HEK293 (cell line): ENCODE data around the gene GRK2.

Source experiments
- CTCF ChIA-PET: fragments of 350-600 bp; formaldehyde crosslinking; extraction: SDS; loops from one replicate; lab custom pipeline; 2021; ENCODE audit warnings: antibody characterized with exemption; lab: Yijun Ruan, JAX
- POLR2A ChIA-PET: fragments of 300-600 bp; formaldehyde crosslinking; extraction: SDS; loops from one replicate; lab custom pipeline; 2020; ENCODE audit warnings: antibody characterized with exemption, inconsistent platforms; lab: Yijun Ruan, JAX
- H3K27ac ChIP-seq: fragments of 200-500 bp; sonication (Bioruptor generic); 2 replicates; pipeline ENCODE4 v1.5.1; 2014; ENCODE audit warnings: low read depth, low read length, control low read depth, inconsistent platforms; ENCODE audit errors: extremely low read depth
- H3K36me3 ChIP-seq, 2 experiments: fragments of 200-500 bp in 1 of 2; sonication (Bioruptor generic) in 1 of 2; 1 replicate in 1 of 2; 2 replicates in 1 of 2; pipeline ENCODE4 v1.5.1; 2014 to 2017; ENCODE audit warnings: inconsistent platforms in 2 of 2, low read length in 2 of 2; ENCODE audit not compliant: control insufficient read depth in 2 of 2, insufficient read depth in 1 of 2
- H3K4me1 ChIP-seq: fragments of 200-500 bp; sonication (Bioruptor generic); 2 replicates; pipeline ENCODE4 v1.5.1; 2014; ENCODE audit warnings: mild to moderate bottlenecking, low read length, inconsistent platforms; ENCODE audit not compliant: control insufficient read depth, insufficient read depth
- H3K4me3 ChIP-seq: 2 replicates; pipeline ENCODE4 v1.5.1; 2011; ENCODE audit warnings: low read depth, mild to moderate bottlenecking, control low read depth, low read length, moderate library complexity
- H3K9me3 ChIP-seq: fragments of 200-500 bp; sonication (Bioruptor generic); 2 replicates; pipeline ENCODE4 v1.5.1; 2014; ENCODE audit warnings: low read depth, low read length, inconsistent platforms; ENCODE audit not compliant: control insufficient read depth, insufficient read depth
- PRDM10 ChIP-seq: fragments of 450-650 bp; formaldehyde crosslinking; IDR thresholded peaks from 2 replicates; pipeline ENCODE4 v1.5.1; 2016; ENCODE audit warnings: missing biosample characterization, missing genetic modification characterization
- TSHZ1 ChIP-seq: fragments of 450-650 bp; formaldehyde crosslinking; IDR thresholded peaks from 2 replicates; pipeline ENCODE4 v1.5.1; 2016; ENCODE audit warnings: missing biosample characterization, missing genetic modification characterization, borderline replicate concordance
- ZBTB11 ChIP-seq: fragments of 450-650 bp; formaldehyde crosslinking; conservative IDR thresholded peaks from 2 replicates; pipeline ENCODE4 v1.5.1; 2016; ENCODE audit warnings: low read depth, missing biosample characterization, missing genetic modification characterization
- ZFP69B ChIP-seq: fragments of 450-650 bp; formaldehyde crosslinking; IDR thresholded peaks from 2 replicates; pipeline ENCODE4 v1.5.1; 2016; ENCODE audit warnings: missing biosample characterization, missing genetic modification characterization
- ZNF155 ChIP-seq: fragments of 450-650 bp; formaldehyde crosslinking; IDR thresholded peaks from 2 replicates; pipeline ENCODE4 v1.5.1; 2016; ENCODE audit warnings: missing biosample characterization, missing genetic modification characterization
- ZNF26 ChIP-seq: fragments of 450-650 bp; formaldehyde crosslinking; IDR thresholded peaks from 2 replicates; pipeline ENCODE4 v1.5.1; 2016; ENCODE audit warnings: missing biosample characterization, missing genetic modification characterization
- ZNF280C ChIP-seq: fragments of 450-650 bp; formaldehyde crosslinking; IDR thresholded peaks from 2 replicates; pipeline ENCODE4 v1.5.1; 2016; ENCODE audit warnings: missing biosample characterization, missing genetic modification characterization
- ZNF433 ChIP-seq: fragments of 450-650 bp; formaldehyde crosslinking; IDR thresholded peaks from 2 replicates; pipeline ENCODE4 v1.5.1; 2016; ENCODE audit warnings: missing biosample characterization, missing genetic modification characterization, low read depth
- ZNF544 ChIP-seq: fragments of 450-650 bp; formaldehyde crosslinking; IDR thresholded peaks from 2 replicates; pipeline ENCODE4 v1.5.0; 2017; ENCODE audit warnings: missing biosample characterization, missing genetic modification characterization
- ZNF596 ChIP-seq: fragments of 450-650 bp; IDR thresholded peaks from 2 replicates; pipeline ENCODE4 v1.5.0; 2018; ENCODE audit warnings: missing biosample characterization, mild to moderate bottlenecking, missing genetic modification characterization, moderate library complexity
- ZNF610 ChIP-seq: fragments of 450-650 bp; formaldehyde crosslinking; IDR thresholded peaks from 2 replicates; pipeline ENCODE4 v1.5.1; 2016; ENCODE audit warnings: missing biosample characterization, missing genetic modification characterization, borderline replicate concordance
- ZNF791 ChIP-seq: fragments of 450-650 bp; formaldehyde crosslinking; IDR thresholded peaks from 2 replicates; pipeline ENCODE4 v1.5.1; 2016; ENCODE audit warnings: missing biosample characterization, missing genetic modification characterization
- TF ChIP-seq, protein P1 (sequence below): fragments of 450-650 bp; formaldehyde crosslinking; IDR thresholded peaks from 2 replicates; pipeline ENCODE4 v1.5.1; 2016; ENCODE audit warnings: missing biosample characterization, missing genetic modification characterization

GRK2 gene

GRCh38 chr11:67282155-67282875 lies 16.0 kb downstream of the GRK2 start (continued):
- TF ChIP-seq ZBTB11 (tag by site-specific recombination), result no peak
- TF ChIP-seq, all 188 proteins: peak for 0

DNA sequence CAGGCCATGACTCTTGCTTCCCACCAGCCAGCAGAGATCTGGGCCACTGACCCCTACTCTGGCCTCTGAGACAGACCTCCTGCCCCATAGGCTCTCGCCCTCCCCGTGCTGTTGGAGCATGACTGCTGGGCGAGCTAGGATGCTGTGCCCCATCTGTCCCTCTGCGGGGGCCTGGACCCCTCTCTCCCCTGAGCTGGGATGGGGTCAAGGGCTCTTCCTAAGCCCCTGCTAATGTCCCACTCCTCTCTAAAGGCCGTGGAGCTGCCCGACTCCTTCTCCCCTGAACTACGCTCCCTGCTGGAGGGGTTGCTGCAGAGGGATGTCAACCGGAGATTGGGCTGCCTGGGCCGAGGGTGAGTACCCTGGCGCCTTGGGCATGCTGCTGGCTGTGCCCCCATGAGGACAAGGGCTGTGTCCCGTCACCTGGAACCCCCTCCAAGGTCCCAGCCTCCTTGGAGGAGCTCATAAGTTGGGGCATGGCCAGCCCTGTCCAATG lies 16.7 kb downstream of the GRK2 start:
- H3K4me3 ChIP-seq, result no peak overlapping the region
- peaks cover 0 to 90% of the 10 kb centered on the region in 2 experiments; a peak in 2 of 3 replicates for H3K36me3 ChIP-seq
- no peaks in the 10 kb centered on the region for H3K9me3 ChIP-seq
- TF ChIP-seq ZNF610 (tag by site-specific recombination) (no peak), ZNF26 (tag by site-specific recombination) (no peak), ZNF280C (tag by site-specific recombination) (no peak), PRDM10 (no peak)
- TF ChIP-seq, all 188 proteins: peak for 0
- no peak overlapping the region for H3K27ac ChIP-seq
- POLR2A ChIA-PET, result interaction anchor here (0.8 kb wide), 1 partner anchor 43 kb away, joined by 3 read pairs; no protein-coding TSS in a partner anchor
- CTCF ChIA-PET, result interaction anchor here (0.6 to 2.1 kb wide), 4 partner anchors 16 to 44 kb away, joined by 3 to 12 read pairs (median 4); no protein-coding TSS in a partner anchor
- H3K4me1 ChIP-seq, result no peaks in the 10 kb centered on the region; the same call in 1 of the 2 replicates

GRCh38 chr11:67283481-67283963 lies 17.2 kb downstream of the GRK2 start:
- POLR2A ChIA-PET, result interaction anchor here (0.8 to 0.9 kb wide), 2 partner anchors 34 to 44 kb away, joined by 3 read pairs; no protein-coding TSS in a partner anchor
- no peak for TF ChIP-seq ZNF544
- TF ChIP-seq, protein P1, sequence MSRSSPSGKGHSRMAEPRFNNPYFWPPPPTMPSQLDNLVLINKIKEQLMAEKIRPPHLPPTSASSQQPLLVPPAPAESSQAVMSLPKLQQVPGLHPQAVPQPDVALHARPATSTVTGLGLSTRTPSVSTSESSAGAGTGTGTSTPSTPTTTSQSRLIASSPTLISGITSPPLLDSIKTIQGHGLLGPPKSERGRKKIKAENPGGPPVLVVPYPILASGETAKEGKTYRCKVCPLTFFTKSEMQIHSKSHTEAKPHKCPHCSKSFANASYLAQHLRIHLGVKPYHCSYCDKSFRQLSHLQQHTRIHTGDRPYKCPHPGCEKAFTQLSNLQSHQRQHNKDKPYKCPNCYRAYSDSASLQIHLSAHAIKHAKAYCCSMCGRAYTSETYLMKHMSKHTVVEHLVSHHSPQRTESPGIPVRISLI (tag by site-specific recombination), result no peak
- TF ChIP-seq TSHZ1 (tag by site-specific recombination), result no peak
- no peak for TF ChIP-seq ZNF433
- no peak for TF ChIP-seq ZFP69B (tag by site-specific recombination)
- no peak for TF ChIP-seq ZNF155 (tag by site-specific recombination)
- no peak for TF ChIP-seq ZNF596 (tag by site-specific recombination)
- TF ChIP-seq ZNF791, result no peak

More at GRCh38 chr11:67283481-67283963, 17.2 kb downstream of the GRK2 start:
- Histone ChIP-seq H3K4me3 (no peak overlapping the region), H3K4me1 (no peaks in the 10 kb centered on the region), H3K36me3 (peaks cover 0 to 87% of the 10 kb centered on the region in 2 experiments; a peak in 2 of 3 replicates), H3K27ac (no peak overlapping the region), H3K9me3 (no peaks in the 10 kb centered on the region)
- CTCF ChIA-PET, result interaction anchor here (0.6 to 2.1 kb wide), 5 partner anchors 15 to 99 kb away, joined by 3 to 12 read pairs (median 3); no protein-coding TSS in a partner anchor
